Measurements from ENCODE around the gene VDR.

Gene VDR

GRCh38 chr12:47867495-47867941, 37.3 kb downstream of the VDR start:
- DNase-seq = peak; percentile 76

DNA sequence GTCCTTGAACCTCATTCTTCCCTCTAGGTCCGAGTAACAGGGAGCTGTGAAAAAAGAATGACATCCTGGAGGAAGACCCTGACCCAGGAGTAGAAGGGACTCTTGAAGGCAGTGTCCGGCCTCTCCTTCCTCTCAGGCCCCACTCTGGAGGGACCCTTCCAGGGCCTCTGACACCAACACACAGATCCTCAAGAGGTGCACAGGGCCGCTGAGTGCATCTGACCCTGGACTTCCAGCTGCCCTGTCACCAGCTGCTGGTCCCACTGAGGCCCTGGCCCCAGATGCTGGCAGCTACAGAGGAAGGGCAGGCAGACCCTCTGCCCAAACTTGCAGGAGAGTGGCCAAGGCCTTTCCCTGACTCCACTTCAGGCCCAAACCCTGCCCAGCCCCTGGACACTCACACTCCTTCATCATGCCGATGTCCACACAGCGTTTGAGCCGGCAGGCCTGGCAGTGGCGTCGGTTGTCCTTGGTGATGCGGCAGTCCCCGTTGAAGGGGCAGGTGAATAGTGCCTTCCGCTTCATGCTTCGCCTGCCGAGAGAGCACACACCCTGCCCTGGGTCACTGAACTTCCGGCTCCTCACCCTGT, 40.1 kb downstream of the VDR start:
- peak; percentile 47 for DNase-seq

DNA sequence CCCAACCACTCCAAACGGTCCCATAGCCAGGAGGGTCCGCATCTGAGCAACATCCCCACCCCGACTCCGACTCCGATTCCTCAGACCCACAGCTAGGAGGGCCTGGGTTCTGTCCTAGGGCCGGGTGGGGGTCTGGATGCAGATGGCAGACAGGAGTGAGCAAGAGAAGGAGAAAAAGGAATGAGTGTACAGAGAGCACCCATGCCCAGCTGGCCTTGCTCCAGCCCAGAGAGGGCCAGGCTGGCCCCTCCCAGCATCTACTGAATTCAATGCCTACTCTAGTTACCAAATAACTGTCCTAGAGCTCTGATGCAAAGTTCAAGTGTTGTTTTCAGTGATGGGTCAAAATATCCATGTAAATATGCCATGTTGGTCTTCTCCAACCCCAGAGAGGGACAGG, 40.8 kb downstream of the VDR start:
- DNase-seq = peak; percentile 51

- peak; percentile 53 for DNase-seq
Observed at GRCh38 chr12:47863467-47863866, 41.3 kb downstream of the VDR start.

DNA sequence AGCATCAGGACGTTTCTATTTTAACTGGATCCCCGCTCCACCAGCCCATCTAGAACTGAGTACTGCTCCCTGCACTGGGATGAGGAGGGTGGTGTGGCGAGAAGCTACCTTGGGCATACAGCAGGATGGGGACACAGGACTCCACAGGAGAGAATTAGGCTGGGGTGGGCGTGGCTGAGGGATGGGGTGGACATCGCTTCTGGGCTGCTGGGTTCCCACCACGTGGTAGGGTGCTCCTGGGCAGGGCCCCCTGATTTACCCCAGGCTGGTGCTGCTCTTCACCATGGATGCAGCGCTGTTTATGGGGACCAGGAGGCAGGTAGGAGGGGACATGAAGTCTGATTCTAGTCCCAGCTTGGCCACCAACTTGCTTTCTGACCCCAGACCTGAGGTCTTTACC, 41.9 kb downstream of the VDR start:
- no peak for DNase-seq

GRCh38 chr12:47862167-47862750, 42.5 kb downstream of the VDR start:
- no peak for DNase-seq

DNA sequence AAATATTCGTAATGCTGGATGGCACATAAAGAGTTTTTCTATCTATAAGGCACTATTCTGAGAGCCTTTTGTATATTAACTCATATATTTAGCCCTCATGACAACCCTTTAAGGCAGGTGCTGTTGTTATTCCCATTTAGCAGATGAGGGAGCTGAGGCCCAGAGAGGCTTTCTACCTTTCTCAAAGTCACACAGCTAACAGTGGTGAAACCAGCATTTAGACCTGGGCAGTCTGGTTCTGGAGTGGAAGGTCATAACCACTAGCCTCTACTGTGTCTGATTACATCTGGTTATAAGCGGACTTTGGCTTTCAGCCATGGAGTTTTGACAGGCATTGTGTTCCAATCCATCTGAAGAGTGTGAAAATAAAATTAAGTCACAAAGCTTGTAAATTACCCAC, 43.9 kb downstream of the VDR start:
- DNase-seq = no peak

- DNase-seq = no peak
Observed at GRCh38 chr12:47860279-47860841, 44.4 kb downstream of the VDR start.

- DNase-seq = no peak
Observed at GRCh38 chr12:47858511-47859266, 46.1 kb downstream of the VDR start.

DNA sequence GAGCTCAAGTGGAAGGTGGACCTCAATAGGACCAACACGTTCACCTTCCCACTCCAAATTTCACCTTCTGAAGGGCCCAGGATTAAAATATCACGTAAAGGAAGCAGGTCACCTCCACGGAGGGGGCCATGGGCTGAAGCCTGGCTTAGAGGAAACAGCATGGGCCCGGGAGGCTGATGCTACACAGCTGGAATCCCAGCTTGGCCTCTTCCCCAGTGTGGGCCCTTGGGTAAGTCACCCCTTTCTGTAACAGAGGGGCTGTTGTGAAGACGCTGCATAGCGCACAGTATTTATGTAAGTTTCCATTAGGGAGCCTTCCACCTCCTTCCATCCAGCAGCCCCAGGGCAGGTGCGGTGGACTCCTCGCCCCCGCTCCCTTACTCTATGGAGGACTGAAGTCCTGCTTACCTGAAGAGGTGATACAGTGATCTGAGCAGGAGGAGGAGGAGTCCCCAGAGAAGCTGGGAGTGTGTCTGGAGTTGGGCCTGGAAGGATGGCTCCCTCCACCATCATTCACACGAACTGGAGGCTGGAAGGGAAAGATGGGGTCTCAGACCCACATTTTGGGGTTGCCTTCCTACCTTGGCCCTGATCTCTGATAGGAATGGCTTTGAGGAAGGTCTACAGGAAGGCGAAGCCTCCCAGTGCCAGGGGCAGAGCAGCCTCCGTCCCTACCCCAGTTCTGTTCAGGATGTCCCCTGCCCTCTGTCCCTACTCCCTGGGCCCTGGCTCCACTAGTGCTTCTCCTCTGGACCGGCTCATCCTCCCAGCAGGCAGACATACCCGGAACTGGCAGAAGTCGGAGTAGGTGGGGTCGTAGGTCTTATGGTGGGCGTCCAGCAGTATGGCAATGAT, 47.8 kb downstream of the VDR start:
- DNase-seq = no peak

GRCh38 chr12:47856094-47856493, 48.7 kb downstream of the VDR start:
- no peak for DNase-seq

- DNase-seq = no peak
Observed at GRCh38 chr12:47855502-47855901, 49.3 kb downstream of the VDR start.

GRCh38 chr12:47854531-47854930, 50.3 kb downstream of the VDR start:
- no peak for DNase-seq

GRCh38 chr12:47852096-47852571, 52.7 kb downstream of the VDR start:
- DNase-seq = no peak

DNA sequence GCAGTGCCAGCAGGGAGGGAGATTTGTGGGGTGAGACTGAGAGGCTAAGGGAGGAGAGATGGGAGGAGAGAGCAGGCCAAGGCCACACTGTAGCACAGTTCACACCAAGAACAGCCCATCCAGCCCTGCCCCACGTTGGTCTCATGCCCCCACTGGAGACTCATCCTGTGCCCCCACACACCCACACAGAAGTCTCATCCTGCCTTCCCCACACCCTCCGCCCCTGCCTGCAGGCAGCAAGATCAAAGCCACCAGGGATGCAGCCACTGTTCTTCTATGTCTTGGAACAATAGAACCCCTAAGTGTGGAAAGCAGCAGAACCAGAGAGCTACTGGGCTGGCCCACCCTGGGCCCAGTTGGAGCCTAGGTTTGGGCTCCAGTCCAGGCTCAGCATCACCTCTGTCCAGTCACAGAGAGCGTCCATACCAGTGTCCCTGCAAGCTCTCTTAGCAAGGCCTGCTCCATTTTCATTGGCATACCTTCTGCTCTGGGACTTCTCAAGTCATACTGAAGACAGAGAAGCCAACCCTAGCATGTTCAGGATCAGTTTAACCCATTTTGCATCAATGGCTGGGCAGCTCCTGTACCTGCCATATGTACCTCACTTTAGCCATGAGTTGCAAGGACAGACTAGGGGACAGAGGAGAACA, 53.4 kb downstream of the VDR start:
- no peak for DNase-seq

DNA sequence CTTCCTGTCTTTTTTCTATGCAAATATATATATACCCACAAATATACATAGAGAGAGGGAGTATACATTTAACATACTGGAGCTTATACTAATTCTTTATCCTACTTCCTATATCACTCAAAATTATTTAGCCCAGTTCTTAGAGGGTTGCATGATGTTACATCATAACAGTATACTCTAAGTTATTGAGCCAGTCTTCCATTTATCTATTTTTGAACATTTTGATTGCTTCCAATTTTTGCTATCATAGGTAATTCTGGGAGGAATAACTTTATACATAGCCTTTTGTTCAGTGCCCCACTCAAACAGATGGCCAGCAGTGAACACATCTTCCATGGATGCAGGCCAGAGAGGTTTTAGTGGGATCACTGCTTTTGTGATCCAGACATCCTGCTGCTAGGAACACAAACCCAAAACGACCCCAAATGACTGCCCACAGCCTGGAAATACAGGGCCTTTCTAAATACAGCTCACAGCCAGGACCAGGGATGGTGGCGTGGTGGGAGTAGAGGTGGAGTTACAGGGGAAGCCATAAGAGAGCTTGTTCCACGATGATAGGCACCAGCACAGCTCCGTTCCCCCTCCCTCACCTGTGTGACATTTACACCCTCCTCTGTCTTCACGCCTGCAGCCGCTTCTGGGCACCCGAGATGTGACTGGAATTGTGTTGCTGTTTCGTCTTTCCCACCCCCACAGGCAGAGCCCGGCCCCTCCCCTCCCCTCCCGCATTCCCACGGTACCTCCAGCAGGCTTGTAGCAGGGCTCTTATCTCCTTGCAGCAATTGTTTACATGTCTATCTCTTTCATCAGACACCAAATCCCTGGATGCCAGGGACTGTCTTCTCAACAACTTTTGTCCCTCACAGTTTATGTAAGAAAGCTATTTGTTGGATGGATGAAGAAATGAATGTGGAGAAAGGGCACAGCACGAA, 54.4 kb downstream of the VDR start:
- peak; percentile 89 for DNase-seq

GRCh38 chr12:47849261-47849660, 55.5 kb downstream of the VDR start:
- no peak for DNase-seq

GRCh38 chr12:47848853-47849252, 55.9 kb downstream of the VDR start:
- DNase-seq = no peak

DNA sequence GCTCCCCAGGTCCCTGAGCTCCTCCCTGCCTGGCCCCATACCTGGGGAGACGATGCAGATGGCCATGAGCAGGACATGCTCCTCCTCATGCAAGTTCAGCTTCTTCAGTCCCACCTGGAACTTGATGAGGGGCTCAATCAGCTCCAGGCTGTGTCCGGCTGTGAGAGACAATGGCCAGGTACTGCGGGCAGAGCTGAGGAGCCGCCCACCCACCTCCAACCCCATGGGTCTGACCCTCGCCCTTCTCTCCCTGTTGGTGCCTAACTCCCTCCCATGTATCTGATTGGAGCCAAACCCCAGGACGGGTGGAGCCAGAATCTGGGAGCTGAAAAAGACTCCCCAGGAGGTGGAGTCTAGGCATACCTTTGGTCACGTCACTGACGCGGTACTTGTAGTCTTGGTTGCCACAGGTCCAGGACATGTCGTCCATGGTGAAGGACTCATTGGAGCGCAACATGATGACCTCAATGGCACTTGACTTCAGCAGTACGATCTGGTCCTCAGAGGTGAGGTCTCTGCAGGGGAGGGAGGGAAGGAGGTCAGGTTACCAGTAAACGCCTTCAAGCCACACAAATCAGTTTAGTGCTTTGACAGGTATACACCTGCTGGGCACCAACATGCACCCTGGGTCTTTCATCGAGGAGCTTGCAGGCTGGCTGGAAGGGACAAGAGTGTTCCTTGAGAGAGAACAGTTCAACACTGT, 58.3 kb downstream of the VDR start:
- DNase-seq = no peak

- no peak for DNase-seq
Observed at GRCh38 chr12:47845081-47845480, 59.7 kb downstream of the VDR start.

Data from islet precursor cell (in vitro differentiated cells).